IPS-15b (cell line): ENCODE data around the gene ARHGAP28.

Experiments
- H3K27me3 ChIP-seq: one replicate; pipeline ENCODE4 v1.6.1; 2013; ENCODE audit warnings: low read length; ENCODE audit not compliant: control insufficient read depth, insufficient read depth
- H3K36me3 ChIP-seq: one replicate; pipeline ENCODE4 v1.6.1; 2013; ENCODE audit warnings: low read length; ENCODE audit not compliant: control insufficient read depth, insufficient read depth
- H3K4me1 ChIP-seq: one replicate; pipeline ENCODE4 v1.6.1; 2013; ENCODE audit warnings: mild to moderate bottlenecking, low read length; ENCODE audit not compliant: control insufficient read depth, insufficient read depth
- H3K4me3 ChIP-seq: one replicate; pipeline ENCODE4 v1.5.1; 2013; ENCODE audit warnings: low read depth, low read length
- H3K9ac ChIP-seq: one replicate; pipeline ENCODE4 v1.6.1; 2013; ENCODE audit warnings: low read depth, mild to moderate bottlenecking, low read length
- H3K9me3 ChIP-seq: one replicate; pipeline ENCODE4 v1.6.1; 2013; ENCODE audit warnings: mild to moderate bottlenecking, low read length; ENCODE audit not compliant: control insufficient read depth, insufficient read depth

The ARHGAP28 gene

DNA sequence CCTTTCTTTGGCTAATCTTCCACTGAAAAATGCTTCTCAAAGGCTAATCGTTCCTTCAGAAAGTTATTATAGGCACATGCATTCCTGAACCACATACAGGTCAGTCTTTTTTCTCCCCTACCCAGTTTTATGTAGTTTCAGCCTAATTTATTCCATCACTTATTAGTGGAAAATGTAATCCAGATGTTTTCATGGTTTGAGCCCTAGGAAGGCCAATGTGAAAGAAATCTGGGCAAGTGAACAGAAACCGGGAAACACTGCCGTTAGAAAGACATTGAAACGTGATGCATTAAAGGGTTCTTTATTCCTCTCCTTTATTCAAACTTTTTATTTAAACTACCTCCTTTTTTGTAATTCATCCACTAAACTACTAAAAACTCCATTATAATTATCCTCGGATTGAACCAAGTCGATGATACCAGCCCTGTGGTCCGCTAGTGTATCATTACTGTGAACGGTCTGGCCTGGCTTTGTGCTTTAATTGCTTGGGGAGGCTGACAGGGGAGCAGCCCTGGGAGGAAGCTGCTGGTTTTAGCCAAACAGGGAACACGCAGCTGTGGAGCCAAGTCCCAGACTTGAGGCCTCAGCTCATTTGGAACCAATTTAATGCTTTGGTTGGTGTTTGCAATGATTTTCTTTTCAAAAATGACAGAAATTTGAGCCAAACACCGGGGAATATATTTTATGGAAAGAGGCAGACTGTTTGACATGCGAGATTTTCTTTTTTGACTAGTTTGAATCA is 149.2 kb downstream of the ARHGAP28 start:
- Histone ChIP-seq H3K9me3 (no peaks in the 10 kb centered on the region), H3K36me3 (no peaks in the 10 kb centered on the region), H3K4me3 (no peak overlapping the region), H3K4me1 (peaks cover 23% of the 10 kb centered on the region), H3K27me3 (no peaks in the 10 kb centered on the region), H3K9ac (no peak overlapping the region)

DNA sequence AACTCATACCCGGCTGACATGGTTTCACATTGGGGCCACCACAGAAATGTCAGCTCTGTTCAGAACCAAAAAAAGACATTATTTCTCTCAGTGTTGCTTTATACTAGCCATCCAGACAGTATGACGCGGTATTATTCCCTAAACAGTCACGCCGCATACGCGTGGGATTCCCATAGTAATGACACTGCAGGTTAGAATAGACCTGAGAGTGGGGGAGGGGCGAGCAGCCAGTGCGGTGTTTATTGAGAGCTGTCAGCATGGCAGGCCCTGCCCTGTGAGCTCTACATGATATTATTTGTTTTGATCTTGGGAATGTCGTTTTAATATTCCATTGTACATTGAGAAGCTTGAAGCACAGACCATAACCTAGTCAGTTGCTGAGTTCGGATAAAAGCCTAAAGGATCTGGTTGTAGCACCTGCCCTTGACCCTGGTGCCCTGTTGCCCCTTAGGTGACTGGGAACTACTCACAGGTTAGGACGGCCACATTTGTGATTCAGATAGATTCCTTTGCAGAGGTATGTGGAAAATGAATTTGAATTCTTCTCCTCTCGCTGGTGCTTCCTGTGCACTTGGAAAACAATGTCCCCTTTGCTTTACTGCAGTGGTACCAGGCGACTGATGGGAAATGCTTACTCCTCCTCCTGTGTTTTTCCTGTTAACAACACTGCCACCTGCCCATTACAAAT is 150.1 kb downstream of the ARHGAP28 start:
- H3K27me3 ChIP-seq = no peaks in the 10 kb centered on the region
- H3K9ac ChIP-seq = no peak overlapping the region
- H3K36me3 ChIP-seq = no peaks in the 10 kb centered on the region
- H3K4me3 ChIP-seq = no peak overlapping the region
- no peaks in the 10 kb centered on the region for H3K9me3 ChIP-seq
- H3K4me1 ChIP-seq = peaks cover 23% of the 10 kb centered on the region

DNA sequence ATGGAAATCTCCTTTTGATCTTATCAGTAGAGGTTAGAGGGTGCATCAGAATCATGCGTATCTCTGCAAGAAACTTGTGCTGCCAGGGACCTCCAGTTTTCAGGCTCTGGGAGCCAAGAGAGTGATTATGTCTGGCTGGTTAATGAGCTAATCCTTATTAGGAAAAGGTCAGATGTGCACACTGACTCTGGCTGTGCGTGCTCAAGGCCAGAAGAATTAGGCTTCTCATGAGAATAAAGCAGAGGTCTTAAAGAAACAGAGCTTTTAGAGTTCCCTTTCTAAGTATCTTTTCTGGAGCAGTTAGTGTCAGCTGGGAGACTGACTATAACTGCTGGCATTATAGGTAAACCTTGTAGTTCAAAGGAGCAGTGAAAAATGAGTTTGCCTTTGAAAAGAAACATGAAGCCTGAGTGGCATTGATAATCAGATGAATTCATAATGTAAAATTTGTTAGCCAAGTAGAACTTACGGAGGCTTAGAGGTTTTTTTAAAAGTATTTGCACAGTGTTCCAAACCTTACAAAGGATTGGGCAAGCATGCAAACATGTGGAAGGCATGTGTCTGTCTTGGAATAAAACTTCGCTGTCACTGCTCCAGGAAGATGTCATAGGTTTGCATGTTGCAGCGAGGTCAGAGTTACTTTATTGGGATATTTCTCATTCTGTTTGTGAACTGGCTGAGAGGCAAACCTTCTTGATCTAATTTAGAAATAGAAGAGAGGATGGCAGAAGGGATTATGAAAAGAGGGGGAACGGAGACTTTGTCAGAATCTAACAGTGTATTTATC is 151.7 kb downstream of the ARHGAP28 start:
- no peaks in the 10 kb centered on the region for H3K9me3 ChIP-seq
- H3K4me3 ChIP-seq = no peak overlapping the region
- no peaks in the 10 kb centered on the region for H3K36me3 ChIP-seq
- H3K27me3 ChIP-seq = no peaks in the 10 kb centered on the region
- peaks cover 23% of the 10 kb centered on the region for H3K4me1 ChIP-seq
- no peak overlapping the region for H3K9ac ChIP-seq

DNA sequence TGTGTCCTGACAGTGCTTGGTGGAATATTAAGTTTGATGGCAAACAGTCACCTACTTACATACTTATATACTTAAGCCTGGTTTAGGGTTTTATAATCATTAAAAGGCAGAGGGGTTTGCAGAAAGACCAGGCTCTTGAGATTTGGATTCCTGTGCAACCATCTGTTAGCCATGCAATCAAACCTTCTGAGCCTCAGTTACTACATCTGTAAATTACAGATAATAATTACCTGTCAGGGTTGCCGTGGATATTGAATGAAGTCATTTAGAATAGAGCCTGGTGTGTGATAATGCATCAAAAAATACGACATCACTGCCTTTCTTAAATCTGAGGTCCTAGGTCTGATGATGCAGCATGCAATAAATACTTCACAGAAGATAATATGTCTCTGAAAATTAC is 152.9 kb downstream of the ARHGAP28 start:
- Histone ChIP-seq H3K9ac (no peak overlapping the region), H3K4me1 (peaks cover 23% of the 10 kb centered on the region), H3K27me3 (no peaks in the 10 kb centered on the region), H3K36me3 (no peaks in the 10 kb centered on the region), H3K4me3 (no peak overlapping the region), H3K9me3 (no peaks in the 10 kb centered on the region)

DNA sequence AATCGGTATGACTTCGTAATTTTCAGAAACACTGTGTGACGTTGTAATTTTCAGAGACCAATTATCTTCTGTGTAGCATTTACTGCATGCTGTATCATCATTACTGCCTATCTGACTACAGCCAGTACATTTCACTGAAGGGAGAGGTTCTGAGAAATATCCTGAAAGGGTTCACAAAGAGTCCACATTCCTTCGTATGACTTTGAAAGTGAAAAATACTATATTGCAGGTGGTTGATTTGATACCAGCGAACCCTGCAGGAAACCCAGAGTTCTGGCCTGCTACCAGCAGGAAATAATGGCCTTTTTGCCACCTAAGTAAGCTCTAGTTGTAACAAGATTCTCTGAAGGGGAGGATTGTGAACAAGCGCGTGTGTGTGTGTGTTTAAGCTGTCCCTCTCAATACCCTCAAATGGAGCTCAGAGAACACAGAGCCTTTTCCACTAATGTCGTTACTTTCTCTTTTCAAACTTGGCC is 155.5 kb downstream of the ARHGAP28 start:
- Histone ChIP-seq H3K9ac (no peak overlapping the region), H3K4me3 (no peak overlapping the region), H3K36me3 (no peaks in the 10 kb centered on the region), H3K4me1 (peaks cover 7% of the 10 kb centered on the region), H3K9me3 (no peaks in the 10 kb centered on the region), H3K27me3 (no peaks in the 10 kb centered on the region)

DNA sequence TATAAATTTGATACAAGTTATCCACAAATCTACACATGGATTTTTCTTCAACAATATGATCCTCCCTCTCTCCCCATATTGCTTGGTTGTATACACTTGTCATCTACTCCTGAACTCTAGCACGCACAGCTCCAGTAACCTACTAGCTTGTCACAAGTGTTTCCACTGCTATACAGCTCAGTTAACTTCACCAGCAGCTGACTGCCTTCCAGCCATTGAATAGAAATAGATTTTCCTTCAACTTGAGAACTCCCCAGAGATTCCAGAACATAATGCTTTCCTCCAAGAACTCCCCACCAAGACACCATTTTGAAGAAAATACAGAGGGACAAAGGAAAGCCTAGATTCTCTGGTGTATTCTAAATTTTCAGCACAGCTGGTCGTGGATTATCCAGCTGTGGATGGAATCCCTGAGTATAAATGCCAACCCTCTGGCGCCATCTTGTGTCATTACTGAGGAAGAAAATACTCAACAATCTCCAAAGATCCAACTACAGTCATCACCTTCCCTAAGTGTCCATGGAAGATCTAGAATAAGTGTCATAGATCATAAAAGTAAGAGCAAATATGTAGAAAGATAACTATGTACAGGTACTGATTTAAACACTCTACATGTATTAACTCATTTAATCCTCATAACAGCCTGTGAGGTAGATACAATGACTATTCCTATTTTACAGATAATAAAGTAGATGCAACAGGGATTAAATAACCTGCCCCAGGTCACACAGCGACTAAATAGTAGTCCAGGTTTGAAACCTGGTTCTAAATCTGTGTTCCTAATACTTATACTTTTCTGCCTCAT is 156.7 kb downstream of the ARHGAP28 start:
- Histone ChIP-seq H3K9me3 (no peaks in the 10 kb centered on the region), H3K9ac (no peak overlapping the region), H3K4me3 (no peak overlapping the region), H3K4me1 (no peaks in the 10 kb centered on the region), H3K36me3 (no peaks in the 10 kb centered on the region), H3K27me3 (no peaks in the 10 kb centered on the region)

DNA sequence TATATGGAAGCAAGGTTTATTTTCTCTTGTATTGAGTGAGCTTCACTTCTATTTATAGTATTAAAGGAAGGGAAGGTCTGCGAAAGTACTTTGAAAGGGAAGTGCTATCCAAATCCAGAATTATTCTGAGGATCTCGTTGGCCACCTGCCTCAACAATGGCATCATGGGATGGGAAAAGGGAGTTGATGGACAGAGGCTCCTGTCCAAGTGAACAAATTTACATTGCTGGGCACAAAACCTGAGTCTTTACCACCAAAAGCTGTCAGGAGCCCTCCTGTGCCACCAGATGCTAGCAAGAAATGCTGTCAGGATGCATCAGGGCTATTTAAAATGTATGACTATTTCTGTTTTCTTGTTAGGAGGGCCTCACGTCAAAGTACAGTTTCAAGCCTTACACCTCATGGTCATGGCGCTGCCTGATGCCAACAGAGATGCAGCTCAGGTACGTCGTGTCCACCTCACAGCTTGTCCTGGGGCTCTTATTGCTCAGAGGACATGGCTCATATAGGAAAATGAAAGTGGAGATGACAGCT is 157.3 kb downstream of the ARHGAP28 start:
- Histone ChIP-seq H3K9ac (no peak overlapping the region), H3K4me1 (no peaks in the 10 kb centered on the region), H3K9me3 (no peaks in the 10 kb centered on the region), H3K4me3 (no peak overlapping the region), H3K27me3 (no peaks in the 10 kb centered on the region), H3K36me3 (no peaks in the 10 kb centered on the region)

DNA sequence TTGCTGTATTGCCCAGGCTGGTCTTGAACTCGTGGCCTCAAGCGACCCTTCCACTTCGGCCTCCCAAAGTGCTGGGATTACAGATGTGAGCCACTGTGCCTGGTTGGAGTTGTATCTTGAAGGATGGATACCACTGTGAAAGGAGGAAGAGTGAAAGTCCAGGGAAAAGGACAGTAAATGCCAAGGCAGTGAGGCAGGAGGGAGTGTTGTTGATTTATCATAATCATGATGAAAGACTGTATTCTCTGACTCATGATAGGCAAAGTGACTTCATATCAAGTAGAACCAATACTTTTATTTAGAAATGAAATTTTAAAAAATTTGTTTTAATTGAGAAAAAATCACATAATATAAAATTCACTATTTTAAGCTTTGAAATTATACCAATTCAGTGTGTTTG is 162.3 kb downstream of the ARHGAP28 start:
- H3K36me3 ChIP-seq = no peaks in the 10 kb centered on the region
- no peak overlapping the region for H3K9ac ChIP-seq
- no peak overlapping the region for H3K4me3 ChIP-seq
- H3K9me3 ChIP-seq = no peaks in the 10 kb centered on the region
- H3K4me1 ChIP-seq = no peaks in the 10 kb centered on the region
- no peaks in the 10 kb centered on the region for H3K27me3 ChIP-seq

DNA sequence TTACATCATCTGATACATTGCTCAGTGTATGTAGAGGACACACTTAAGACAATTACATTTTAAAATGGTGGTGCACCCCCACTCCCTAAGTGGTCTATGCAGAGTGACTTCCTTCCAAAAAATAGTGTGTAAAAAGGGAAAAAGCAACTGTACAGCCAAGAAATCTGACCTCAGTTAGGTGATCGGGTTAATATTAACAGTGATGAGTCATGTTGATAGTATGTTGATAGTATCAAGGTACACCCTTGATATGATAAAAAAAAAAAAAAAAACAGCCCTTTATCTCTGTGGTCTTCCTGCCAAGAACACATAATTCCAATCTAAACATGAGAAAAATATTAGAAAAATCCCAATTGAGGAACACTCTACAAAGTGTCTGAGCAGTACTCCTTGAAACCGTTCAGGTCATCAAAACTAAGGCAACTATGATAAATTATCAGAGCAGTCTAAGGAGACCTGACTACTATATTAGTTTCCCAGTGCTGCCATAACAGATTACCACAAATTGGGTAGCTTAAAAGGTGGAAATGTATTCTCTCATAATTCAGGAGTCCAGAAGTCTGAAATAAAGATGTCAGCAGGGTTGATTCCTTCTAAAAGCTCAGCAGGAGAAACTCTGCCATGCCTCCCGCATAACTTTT is 171.9 kb downstream of the ARHGAP28 start:
- Histone ChIP-seq H3K9me3 (no peaks in the 10 kb centered on the region), H3K36me3 (no peaks in the 10 kb centered on the region), H3K4me3 (no peak overlapping the region), H3K9ac (no peak overlapping the region), H3K27me3 (no peaks in the 10 kb centered on the region), H3K4me1 (no peaks in the 10 kb centered on the region)

DNA sequence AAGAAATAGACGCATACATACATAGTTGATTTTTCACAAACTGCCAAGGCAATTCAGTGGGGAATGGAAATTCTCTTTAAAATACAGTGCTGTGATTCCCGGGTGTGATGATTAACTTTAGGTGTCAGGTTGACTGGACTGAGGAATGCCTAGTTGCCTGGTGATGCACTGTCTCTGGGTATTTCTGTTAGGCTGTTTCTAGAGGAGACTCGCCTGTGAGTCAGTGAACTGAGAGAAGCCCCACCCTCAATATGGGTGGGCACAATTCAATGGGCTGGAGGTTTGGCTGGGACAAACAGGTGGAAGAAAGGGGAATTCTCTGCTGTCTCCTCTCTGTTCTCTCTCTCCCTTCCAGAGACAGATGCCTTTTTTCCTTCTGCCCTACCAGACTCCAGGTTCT is 187.6 kb downstream of the ARHGAP28 start:
- H3K9ac ChIP-seq = no peak overlapping the region
- no peaks in the 10 kb centered on the region for H3K9me3 ChIP-seq
- no peaks in the 10 kb centered on the region for H3K4me1 ChIP-seq
- H3K4me3 ChIP-seq = no peak overlapping the region
- no peaks in the 10 kb centered on the region for H3K36me3 ChIP-seq
- no peaks in the 10 kb centered on the region for H3K27me3 ChIP-seq
